GM18519 (cell line): ENCODE measurements around the gene SMIM45.

ENCODE experiments used
- ATAC-seq: cut with Tn5 transposase; IDR thresholded peaks from one replicate; pipeline ENCODE4 v1.9.1; 2021; ENCODE audit warnings: mild to moderate bottlenecking, moderate library complexity; ENCODE audit not compliant: unreplicated experiment, low FRiP score

Gene SMIM45

DNA sequence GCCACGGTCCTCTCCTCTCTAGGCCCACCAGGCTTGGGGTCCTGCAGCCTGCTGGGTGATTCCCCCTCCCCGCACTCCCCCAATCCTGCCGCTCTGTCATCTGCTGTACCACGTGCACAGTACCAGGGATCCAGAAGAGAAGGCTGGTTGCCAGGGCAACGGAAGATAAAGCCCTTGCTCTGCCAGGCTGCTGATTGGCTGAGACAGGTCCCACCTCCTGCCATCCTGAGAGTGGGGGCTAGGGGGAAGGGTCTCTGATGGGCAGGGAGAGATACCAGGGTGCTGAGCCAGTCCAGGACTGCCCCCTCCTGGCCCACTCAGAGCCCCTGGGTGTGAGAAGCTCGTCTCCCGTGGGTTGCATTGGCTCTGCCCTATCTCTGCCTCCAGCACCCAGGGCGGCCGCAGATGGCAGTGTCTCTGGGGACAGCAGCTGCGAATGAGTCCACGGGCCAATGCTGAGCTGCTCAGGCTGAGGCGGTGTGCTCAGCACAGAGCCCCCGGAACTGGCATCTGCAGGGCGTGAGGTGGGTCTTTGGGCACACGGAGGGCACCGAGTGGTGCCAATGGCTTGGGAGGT is at the start of gene SMIM45:
TSS of gene SMIM45 (plus strand) at position 253 of the 577 bp plus-strand sequence.
- no peak for ATAC-seq

DNA sequence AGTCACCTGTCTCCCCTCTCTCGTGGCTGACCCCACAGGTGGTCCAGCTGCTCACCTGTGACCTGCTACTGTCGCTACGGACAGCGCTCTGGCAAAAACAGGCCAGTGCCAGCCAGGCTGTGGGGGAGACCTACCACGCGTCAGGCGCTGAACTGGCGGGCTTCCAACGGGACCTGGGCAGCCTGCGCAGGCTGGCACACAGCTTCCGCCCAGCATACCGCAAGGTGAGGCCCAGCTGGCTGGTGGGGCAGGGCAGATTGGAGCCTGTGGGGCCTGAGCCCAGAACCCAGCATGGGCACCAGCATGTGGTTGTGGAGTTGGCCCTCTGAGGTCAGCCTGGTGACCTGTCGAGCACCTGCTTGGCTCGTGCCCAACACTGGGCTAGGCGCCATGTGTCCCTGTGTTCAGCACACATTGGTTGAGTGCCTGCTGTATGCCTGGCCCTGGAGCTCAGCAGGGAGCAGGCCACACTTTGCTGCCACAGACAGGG is 49.0 kb upstream of the SMIM45 start:
- ATAC-seq = no peak

DNA sequence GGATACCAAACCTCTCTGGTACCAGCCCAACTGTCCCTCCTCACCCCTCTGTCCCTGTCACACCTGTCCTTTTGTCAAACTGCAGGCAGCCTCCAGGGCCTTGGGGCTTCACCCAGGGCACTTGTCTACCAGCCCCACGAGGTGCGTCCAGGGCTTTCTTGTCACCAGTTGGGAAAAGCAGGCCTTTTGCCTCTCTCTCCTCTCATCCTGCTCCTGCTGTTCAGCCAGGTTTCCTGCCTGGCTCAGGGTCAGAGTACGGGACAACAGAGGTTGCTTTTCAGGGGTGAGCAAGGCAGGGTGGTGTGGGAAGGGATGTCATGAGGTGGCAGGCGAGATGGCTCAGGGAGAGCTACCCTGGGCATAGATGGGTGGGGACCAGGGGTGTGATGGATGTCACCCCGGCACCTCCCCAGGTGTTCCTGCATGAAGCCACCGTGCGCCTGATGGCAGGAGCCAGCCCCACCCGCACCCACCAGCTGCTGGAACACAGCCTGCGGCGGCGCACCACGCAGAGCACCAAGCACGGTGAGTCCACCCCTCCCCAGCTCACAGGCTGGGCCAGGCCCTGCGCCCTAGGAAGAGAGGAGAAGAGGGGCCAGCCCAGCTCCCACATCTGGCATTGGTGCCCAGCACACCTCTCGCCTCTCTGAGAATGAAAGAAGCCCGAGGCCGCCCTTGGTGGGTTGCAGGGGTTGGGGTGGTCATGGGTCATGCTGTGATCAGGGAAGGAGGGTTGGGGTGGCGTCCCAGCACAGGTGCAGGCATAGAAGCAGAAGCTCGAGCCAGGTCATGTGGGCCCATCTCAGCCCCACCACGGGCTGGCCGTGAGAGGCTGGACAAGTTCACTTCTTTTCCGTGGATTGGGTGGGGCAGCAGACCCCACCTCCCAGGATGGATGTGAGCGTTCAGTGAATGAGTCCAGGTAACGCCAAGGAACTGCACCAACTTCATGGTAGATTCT is 47.2 kb upstream of the SMIM45 start:
- no peak for ATAC-seq

DNA sequence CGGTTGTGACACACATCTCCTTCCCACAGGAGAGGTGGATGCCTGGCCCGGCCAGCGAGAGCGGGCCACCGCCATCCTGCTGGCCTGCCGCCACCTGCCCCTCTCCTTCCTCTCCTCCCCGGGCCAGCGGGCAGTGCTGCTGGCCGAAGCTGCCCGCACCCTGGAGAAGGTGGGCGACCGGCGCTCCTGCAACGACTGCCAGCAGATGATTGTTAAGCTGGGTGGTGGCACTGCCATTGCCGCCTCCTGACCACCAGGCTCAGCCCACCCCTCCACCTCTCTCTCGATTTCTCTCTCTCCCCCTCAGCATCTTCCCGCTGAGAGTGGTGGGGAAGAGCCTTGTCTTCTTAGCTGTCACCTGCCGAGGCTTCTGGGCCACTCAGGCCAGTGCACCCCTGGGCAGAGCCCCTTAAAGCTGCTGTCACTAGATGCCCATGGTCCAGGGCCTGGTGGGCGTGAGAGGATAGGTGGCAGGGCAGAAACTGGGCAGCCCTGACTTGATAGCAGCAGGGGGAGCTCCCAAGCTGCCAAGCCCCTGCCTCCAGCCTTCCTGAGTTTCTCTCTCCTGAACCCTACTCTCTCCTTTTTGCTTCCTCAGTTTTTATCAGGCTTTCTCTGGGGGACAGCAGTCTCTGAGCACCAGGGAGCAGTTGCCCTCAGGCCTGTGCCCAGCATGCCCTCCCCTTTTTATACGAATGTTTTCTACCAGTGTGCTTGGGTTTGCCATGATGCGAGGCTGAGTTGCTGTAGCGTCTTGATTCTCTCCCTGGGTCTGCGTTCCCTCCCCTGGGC is 46.3 kb upstream of the SMIM45 start:
- no peak for ATAC-seq

DNA sequence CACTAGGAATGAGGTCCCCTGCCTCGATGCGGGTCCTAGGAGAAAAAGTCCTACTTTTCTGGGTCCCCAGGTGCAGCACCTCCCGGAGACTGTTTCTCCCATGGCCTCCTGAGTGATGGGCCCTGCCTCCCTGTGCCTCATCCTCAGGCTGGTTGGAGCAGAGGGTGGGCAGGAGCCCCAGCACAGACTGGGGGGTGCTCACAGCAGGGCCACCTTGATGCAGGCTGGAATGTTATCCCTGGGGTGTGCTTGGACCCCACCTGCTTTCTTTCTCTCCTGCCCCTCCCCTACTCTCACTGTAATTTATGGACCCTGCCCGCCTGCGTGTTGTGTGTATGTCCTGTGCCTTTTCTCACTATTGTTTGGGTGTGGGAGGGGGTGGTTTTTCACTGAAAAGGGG is 45.1 kb upstream of the SMIM45 start:
- ATAC-seq = no peak

DNA sequence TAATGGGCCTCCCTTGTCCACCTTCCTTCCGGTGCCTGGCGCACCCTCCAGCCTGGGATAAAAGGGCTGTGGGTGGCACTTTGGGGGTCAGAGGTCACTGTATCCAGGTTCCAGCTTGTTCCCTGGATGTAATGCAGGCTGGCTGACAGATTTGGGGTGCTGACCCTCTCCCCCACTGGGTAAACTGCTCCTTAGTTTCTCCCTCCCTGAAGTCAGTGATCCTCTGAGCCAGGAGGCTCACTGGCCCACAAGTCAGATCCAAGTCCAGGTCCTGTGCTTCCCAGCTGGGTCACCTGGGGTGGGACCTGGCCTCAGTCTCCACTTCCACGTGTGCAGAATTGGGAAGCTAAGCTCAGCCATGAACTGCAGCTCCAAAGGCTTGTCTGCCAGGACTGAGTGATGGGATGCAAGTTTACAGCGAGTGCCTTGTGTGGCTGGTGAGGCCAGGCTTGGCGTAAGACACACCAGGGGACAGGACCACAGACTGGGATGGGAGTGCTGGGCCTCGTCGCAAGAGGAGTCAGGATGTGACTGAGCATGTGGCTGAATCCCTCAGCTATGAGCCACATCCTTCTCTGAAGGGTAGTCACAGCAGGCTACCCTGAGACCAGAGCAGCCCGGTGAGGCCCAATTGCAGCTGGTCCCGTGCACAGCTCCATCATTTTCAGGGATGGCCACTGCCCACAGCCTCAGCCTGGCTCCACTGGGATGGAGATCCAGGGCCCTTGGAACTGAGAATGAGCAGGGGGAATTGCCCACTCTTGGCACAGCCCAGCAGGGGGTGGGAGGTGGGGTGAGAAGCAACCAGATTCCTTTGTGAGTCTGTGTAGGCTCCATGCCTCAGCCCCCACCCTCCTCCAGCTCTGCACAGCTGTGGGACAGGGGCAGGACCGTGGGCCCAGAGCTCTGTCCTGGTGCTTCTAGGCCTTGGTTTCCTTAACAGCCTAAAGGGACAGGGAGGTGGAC is 44.2 kb upstream of the SMIM45 start:
- no peak for ATAC-seq

DNA sequence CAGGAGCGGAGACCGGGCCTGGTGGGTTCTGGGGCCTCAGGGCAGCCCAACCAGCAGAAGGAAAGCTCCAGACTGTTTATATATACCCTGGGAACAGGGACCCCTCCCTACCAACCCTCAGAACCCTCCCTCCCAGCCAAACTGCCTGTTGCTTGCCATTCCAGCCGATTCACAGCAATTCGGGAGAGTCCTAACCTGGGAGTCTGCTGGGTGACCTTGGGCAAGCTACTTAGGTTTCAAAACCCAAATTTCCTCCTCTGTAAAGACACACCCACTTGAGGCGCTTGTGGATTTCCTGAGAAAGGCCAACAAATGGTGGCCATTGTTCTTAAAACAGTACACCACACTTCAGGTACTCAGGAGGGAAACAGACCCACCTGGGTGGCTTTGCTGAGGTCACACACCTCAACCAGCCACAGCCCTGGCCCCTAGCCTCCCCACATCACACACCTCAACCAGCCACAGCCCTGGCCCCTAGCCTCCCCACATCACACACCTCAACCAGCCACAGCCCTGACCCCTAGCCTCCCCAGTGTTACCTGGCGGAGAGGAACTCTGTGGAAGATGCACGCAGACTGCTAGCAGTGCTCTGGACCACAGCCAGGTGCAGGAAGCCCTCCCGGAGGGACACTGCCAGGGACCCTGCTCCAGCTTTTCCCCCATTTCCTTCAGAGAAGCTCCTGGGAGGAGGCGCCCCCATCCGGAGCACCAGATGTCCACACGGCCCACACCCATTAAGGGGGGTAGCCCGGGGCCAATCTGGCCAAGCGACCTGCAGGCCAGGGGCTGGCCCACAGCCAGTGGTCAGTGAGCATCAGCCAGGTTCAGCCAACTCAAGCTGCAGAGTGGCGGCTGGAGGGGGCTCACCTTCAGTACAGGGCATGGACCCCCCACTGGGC is 43.3 kb upstream of the SMIM45 start:
- ATAC-seq = no peak

DNA sequence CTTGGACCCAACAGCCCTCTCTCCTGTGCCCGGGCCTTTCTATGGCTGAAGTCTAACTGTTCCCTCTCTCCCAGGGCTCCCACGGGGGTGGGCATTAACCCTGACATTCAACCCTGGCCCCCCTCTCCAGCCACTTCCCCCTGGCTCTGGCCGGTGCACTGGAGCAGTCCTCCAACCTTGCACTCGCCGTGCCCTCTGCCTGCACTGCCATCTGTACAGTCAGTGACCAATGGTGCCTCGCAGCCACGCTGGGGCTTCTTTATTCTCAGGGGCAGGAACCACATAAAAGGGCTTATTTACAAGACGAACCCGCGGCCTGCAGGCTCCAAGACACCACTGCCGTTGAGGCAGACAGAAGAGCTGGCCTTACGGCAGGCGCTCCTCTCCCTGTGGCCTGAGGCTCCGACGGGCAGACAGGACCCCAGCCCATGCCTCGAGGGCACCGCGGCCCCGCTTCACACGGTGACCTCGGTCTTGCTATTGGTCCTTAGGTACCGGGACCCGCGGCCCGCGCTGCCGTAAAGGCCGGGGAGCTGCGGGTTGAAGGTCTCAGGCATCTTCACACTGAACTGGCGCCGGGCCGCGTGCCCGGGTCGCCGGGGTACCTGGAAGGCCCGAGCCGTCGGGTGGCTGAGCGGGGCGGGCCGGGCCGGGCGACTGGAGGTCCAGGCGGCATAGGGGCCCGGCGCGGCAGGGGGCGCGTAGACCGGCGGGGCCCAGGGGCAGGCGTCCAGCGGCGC is 42.5 kb upstream of the SMIM45 start:
- no peak for ATAC-seq

DNA sequence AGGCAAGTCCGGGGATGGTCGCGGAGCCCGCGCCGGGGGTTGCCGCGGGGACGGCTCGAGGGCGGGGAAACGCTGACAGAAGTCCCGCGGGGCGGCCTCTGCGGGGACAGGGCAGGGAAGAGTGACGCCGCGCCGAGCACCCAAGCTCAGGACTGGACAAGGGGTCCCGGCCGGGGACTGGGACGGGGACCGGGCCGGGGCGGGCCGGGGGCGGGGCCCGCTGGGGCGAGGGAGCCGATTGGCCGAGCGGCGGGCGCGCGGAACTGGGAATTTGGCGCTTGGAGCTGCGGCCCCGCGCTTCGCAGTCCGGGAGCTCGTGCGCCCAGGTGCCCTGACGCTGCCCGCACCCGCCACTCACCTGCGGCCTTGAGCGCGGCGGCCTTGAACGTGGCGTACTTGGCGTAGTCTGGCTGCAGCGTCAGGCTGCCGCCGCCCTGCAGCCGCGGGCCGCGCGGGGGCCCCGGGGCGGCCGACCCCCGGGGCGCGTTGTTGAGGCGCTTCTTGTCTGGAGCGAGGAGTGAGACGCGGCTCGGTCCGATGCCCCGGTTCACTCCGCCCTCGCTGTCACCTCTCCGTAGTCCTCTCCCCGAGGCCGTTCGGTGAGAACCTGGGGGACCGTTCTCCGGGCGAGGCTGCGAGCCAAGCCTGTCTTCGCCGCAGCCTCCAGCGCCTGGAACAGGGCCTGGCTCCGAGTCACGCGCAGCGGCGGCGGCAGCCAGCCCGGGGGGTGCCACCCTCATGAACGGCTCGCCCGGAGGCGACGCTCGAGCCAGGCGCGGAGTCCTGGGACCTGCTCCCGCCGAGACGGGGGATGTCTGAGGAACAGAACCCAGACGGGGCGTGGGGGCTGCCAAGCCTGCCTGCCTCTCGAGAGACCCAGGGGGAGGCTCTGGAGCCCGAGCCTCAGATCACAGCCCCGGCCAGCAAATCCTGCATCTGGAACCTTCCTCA is 41.6 kb upstream of the SMIM45 start:
- ATAC-seq = no peak

DNA sequence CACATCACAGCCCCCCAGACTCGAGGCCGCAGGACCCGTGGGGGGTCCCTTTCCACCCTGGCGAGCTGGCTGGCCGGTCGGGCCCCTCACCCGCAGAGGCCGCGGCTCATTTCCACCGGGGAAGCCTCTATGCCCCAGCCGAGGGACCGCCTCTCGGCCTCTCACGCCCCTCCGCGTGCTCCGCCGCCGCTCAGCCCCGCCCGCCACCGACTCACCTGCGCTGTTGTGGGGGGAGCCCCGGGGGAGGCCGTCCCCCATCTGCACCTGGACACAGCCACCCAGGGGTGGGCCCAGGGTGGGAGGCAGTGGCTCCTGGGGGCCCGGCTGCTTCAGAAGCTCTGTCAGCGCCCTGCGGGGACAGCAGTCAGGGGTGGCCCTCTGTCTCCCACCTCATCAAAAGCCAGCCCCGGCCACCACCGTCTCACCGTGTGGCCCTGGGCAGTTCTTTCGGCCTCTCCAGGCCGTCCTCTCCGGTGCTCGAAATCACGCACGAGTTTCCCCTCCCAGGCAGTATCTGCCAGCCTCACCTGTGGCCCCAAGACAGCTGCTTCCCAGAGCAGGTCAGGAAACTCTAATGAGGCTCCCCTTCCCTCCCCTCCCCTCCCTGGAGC is 40.8 kb upstream of the SMIM45 start:
- ATAC-seq = no peak

DNA sequence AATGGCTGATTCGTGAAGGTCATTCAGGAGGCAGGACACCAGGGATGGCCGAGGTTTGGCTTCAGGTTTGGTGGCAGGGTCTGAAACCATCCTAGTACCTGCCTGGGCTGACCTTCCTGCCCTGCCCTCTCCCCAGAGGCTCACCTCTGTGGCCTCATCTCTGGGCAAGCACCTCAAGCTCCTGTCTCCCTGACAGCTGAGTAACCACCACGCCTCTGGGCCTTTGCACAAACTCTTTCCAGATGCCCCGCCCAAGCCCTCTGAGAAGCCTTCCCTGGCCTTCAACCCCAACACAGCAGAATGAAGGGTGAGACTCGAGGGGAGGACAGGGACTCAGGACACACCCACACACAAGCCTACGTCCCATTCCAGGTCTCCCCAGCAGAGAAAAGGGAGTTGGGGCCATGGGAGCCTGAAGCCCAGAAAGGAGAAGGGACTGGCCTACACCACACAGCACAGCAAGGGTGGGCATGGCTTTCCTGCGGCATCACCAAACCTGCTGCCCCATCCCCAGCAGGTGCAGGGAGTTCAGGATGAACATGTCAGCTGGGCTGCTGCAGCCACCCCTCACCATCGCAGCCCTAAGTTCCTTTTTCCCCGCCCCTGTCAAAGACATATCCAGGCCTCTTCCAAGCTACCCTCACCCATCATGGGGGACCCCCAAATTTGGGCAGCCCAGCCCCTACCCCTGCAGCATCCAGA is 39.5 kb upstream of the SMIM45 start:
- ATAC-seq = no peak

DNA sequence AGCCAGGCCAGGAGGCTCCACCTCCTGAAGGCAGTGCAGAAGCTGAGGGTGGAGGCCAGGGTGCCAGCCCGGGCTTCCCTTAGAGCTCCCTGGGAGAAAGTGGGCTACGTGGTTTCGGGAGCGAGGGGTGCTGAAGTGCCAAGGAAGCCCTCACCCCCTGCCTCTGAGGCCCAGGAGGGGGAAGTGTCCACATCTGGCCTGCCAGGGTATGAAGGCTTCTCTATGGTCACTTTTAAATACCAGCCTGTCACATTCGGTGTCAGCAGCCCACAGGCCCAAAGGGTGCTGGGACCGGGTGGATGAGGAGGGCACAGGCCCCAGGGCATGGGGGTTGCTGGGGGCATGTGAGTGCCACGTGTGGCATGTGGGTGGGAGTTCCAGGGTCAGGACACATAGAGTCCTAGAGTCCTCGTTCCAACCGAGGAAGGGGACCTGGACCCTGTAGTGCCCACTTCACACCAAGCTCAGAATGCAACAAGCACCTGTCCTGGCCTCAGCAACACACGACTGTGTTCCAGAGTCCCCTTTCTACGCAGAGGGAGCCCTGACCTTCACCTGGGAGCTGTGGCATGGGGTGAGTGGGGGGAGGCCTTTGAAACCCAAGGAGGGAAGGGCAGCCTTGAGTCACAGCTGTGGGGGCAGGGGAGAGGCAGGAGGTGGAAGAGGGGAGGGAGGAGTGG is 38.8 kb upstream of the SMIM45 start:
- ATAC-seq = no peak

DNA sequence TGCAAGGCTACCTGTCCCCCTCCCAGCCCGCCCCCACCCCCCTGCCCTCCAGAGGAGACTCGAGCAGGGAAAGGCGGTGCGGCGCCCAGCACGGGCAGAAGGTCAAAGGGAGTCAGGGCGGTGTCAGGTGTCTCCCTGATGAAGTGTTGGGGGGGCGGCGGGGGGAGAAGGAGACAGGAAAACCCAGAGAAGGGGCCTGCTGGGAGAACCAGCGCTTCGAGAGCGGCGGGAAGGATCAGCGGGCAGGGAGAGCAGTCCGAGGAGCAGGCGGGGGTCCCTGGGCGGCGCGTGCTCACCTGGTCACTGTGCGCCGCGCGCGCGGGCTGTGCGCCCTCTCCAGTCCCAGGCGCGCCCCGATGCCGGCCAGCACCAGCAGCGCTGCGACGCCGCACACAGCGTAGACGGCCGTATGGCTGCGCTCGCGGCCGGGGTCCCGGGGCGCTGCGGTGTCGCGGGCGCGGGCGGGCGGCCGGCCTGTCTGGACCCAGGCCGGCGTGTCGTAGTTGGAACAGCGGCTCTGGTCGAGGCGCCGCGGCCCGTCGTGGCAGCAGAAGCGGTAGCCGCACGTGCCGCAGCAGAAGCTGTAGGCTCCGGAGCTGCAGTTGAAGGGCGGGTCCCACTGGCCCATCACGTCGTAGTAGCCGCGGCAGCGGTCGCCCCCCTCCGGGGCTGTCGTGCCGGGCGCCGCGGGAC is 38.0 kb upstream of the SMIM45 start:
- ATAC-seq = no peak

DNA sequence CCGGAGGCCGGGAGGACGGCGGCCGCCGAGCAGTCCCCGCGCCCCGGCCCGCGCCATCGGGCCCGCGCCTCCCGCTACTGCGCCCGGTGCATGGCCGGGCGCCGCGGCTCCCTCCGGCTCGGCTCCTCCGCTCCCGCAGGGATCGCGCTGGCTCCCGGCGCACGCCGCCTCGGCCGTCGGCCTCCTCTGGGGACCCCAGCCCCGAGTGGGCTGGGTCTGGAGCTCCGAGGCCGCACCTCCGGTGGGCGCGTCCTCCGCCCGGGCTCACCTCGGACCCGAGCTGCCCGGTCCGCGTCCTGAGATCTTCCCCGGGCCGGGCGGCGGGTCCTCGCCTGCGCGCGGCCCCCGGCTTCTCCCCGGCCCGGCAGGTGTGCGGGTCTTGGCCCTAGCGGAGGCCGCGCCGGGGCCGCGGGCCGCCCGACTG is 37.3 kb upstream of the SMIM45 start:
- no peak for ATAC-seq
